ENCODE data around the gene ZNF516. TPM values are rescaled to one million over a fixed set of nuclear protein-coding genes. Genes with fewer than 3 reads are reported as not detected.
A peak's percentile ranks its signal among the peaks of the same experiment; 100 is the strongest.

The ZNF516 gene
- total RNA-seq, 3 donors from 2014 or later (not counting 1 experiment from before 2014, with no cell fraction given): 49.1 to 60.0 (median 52.4) TPM

DNA sequence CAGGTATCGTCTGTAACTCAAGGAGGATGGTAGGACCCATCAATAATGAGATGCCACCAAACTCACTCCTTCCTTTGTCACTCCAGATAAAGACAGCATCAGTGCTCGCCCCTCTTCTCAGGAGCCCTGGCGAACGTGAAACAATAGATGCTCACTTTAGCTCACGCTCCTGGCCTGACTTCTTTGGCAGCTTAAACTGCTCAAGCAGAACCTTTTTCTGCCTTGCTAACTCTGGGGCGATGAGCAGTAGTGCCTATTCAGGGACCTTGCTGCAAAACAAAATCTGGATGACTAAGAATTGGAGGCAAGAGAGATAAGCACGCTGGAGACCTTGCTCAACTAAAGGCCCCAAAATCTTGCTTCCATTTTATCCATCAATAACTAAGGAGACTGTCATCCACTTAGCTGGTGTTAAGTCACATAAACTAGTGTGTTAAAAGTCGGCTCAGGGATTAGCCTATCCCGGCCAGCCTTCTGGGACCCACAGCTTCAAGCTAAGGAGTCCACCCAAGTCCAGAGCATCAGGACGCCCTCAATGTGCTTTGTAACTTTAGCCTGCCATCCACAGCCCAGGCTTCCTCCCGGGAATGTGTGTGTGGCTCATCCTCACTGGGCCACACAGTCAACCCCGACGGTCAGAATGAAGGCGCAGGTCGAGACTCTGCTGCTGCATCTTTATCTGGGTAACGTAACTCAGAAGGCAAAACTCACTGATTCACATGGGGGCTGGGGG, 38.9 kb downstream of the ZNF516 start:
- no peaks in the 10 kb centered on the region for H3K27me3 ChIP-seq (ENCODE audit: control insufficient read depth, insufficient read depth, low read length)
- H3K36me3 Mint-ChIP-seq: no peaks in the 10 kb centered on the region
- no peak overlapping the region for H3K4me3 ChIP-seq (ENCODE audit: low read length)
- no peaks in the 10 kb centered on the region for H3K9me3 ChIP-seq (ENCODE audit: control insufficient read depth, insufficient read depth, low read length)
- ATAC-seq (no peak), DNase-seq (no peak)
- H3K27ac ChIP-seq (ENCODE audit: low read length): no peak overlapping the region
- H3K4me3 Mint-ChIP-seq: no peak overlapping the region
- peaks cover 43 to 67% of the 10 kb centered on the region in 2 donors for H3K4me1 Mint-ChIP-seq
- WGBS (ENCODE audit: insufficient coverage): 88% methylated on average over 15 of the region's 16 CpGs
- no peaks in the 10 kb centered on the region for H3K27me3 Mint-ChIP-seq (ENCODE audit: low read depth in 2 of 2)
- H3K36me3 ChIP-seq (ENCODE audit: control insufficient read depth, insufficient read depth, low read length): no peaks in the 10 kb centered on the region
- no peaks in the 10 kb centered on the region for H3K9me3 Mint-ChIP-seq
- TF ChIP-seq, protein P1, sequence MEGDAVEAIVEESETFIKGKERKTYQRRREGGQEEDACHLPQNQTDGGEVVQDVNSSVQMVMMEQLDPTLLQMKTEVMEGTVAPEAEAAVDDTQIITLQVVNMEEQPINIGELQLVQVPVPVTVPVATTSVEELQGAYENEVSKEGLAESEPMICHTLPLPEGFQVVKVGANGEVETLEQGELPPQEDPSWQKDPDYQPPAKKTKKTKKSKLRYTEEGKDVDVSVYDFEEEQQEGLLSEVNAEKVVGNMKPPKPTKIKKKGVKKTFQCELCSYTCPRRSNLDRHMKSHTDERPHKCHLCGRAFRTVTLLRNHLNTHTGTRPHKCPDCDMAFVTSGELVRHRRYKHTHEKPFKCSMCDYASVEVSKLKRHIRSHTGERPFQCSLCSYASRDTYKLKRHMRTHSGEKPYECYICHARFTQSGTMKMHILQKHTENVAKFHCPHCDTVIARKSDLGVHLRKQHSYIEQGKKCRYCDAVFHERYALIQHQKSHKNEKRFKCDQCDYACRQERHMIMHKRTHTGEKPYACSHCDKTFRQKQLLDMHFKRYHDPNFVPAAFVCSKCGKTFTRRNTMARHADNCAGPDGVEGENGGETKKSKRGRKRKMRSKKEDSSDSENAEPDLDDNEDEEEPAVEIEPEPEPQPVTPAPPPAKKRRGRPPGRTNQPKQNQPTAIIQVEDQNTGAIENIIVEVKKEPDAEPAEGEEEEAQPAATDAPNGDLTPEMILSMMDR (IDR thresholded peaks at IDR 0.05): no peak
- intact Hi-C loops (cut with micrococcal nuclease): no loop called here
- H3K27ac Mint-ChIP-seq: peak overlapping the region in 1 of 2 donors; percentile 54
- H3K4me1 ChIP-seq (ENCODE audit: control insufficient read depth, insufficient read depth, low read length): peaks cover 12% of the 10 kb centered on the region

DNA sequence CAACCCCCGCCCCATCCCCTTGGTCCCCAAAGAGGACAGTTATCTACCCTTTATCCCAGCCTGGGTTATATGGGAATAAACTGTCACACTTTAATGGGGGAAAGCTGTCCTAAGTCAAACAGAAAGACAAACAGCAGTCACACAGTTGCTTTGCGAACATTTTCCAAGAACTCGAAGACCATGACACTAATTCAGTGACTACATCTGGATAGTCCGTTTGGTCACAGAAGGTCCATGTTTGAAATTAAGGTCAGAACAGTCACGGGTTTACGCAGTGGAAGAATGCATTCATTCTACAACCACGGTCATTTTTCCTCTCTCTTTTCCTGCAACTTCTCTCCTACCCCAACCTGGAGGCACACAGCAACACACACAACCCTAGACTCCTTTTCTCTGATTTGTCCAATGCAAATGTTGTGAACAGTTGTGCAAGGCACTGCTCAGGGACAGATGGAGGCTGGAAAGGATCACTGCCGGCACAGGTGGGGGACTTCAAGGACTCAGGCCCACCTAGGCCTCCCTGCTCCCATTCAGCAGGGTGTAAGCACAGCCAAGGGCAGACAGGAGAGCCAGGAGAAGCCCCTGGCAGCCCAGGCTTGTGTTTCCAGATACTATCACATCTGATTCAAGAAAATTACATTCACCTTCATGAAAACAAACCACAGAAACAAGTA, 39.9 kb downstream of the ZNF516 start:
- no peak overlapping the region for H3K4me3 Mint-ChIP-seq
- peak overlapping the region in 1 of 2 donors; percentile 54 for H3K27ac Mint-ChIP-seq
- no peaks in the 10 kb centered on the region for H3K9me3 Mint-ChIP-seq
- Histone ChIP-seq H3K4me3 (ENCODE audit: low read length) (no peak overlapping the region), H3K36me3 (ENCODE audit: control insufficient read depth, insufficient read depth, low read length) (no peaks in the 10 kb centered on the region), H3K27ac (ENCODE audit: low read length) (no peak overlapping the region), H3K9me3 (ENCODE audit: control insufficient read depth, insufficient read depth, low read length) (no peaks in the 10 kb centered on the region), H3K27me3 (ENCODE audit: control insufficient read depth, insufficient read depth, low read length) (no peaks in the 10 kb centered on the region), H3K4me1 (ENCODE audit: control insufficient read depth, insufficient read depth, low read length) (peaks cover 17% of the 10 kb centered on the region)
- TF ChIP-seq, protein P1 (IDR thresholded peaks at IDR 0.05): no peak
- ATAC-seq (no peak), DNase-seq (no peak)
- H3K4me1 Mint-ChIP-seq: peaks cover 52 to 72% of the 10 kb centered on the region in 2 donors
- WGBS (ENCODE audit: insufficient coverage): 89% methylated on average over 8 of the region's 8 CpGs
- no peaks in the 10 kb centered on the region for H3K27me3 Mint-ChIP-seq (ENCODE audit: low read depth in 2 of 2)
- intact Hi-C loops (cut with micrococcal nuclease): no loop called here
- no peaks in the 10 kb centered on the region for H3K36me3 Mint-ChIP-seq

DNA sequence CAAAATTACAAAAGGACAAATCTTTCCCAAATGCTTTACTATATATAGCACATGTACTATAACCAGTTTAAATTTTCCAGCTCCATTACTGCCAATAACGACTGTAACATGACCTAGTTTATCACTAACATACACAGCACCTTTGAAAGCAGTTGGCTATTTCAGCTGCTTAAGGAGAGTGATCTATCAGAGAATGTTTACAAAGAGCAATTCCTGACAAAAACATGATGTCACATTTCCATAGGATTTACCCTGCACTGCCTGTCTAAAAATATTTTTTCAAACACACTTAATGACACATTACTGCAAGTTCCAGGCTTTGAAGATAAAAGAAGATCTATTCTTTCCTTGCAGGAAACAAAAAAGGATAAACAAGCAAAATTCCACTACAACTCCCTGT, 40.6 kb downstream of the ZNF516 start:
- Histone ChIP-seq H3K27ac (ENCODE audit: low read length) (no peak overlapping the region), H3K36me3 (ENCODE audit: control insufficient read depth, insufficient read depth, low read length) (no peaks in the 10 kb centered on the region), H3K27me3 (ENCODE audit: control insufficient read depth, insufficient read depth, low read length) (no peaks in the 10 kb centered on the region), H3K4me1 (ENCODE audit: control insufficient read depth, insufficient read depth, low read length) (peaks cover 17% of the 10 kb centered on the region), H3K4me3 (ENCODE audit: low read length) (no peak overlapping the region), H3K9me3 (ENCODE audit: control insufficient read depth, insufficient read depth, low read length) (no peaks in the 10 kb centered on the region)
- H3K9me3 Mint-ChIP-seq: no peaks in the 10 kb centered on the region
- H3K4me3 Mint-ChIP-seq: no peak overlapping the region
- H3K27ac Mint-ChIP-seq: peak overlapping the region in 1 of 2 donors; percentile 1
- ATAC-seq: no peak
- WGBS (ENCODE audit: insufficient coverage): 80% methylated on average over 1 of the region's 1 CpG
- no peaks in the 10 kb centered on the region for H3K36me3 Mint-ChIP-seq
- DNase-seq: no peak
- TF ChIP-seq, protein P1 (IDR thresholded peaks at IDR 0.05): no peak
- H3K27me3 Mint-ChIP-seq (ENCODE audit: low read depth in 2 of 2): no peaks in the 10 kb centered on the region
- H3K4me1 Mint-ChIP-seq: peaks cover 60 to 74% of the 10 kb centered on the region in 2 donors
- intact Hi-C loops (cut with micrococcal nuclease): loop anchor here (5.0 kb wide), 1 partner anchor 37 kb away; no protein-coding TSS in a partner anchor
